MM.1S (cell line): ENCODE data around the gene DKK3.

Experiments
- DNase-seq: peaks from one replicate; pipeline ENCODE4 v3.0.0-alpha.2; 2015
- H2AFZ ChIP-seq: fragments of 300-600 bp; sonication (generic); 2 replicates; pipeline ENCODE4 v1.6.0; 2016; ENCODE audit warnings: antibody characterized with exemption, low read length
- H3F3A ChIP-seq: fragments of 300-600 bp; sonication (generic); 2 replicates; pipeline ENCODE4 v1.6.1; 2016; ENCODE audit warnings: mild to moderate bottlenecking, antibody characterized with exemption, low read length, moderate library complexity, mixed read lengths; ENCODE audit not compliant: insufficient read depth
- H3K27ac ChIP-seq: fragments of 300-600 bp; sonication (generic); 2 replicates; pipeline ENCODE4 v1.5.1; 2016; ENCODE audit warnings: mild to moderate bottlenecking, low read length
- H3K27me3 ChIP-seq: fragments of 300-600 bp; sonication (generic); replicated peaks from 2 replicates; pipeline ENCODE4 v1.6.0; 2016; ENCODE audit warnings: low read length; ENCODE audit not compliant: insufficient read depth
- H3K36me3 ChIP-seq: fragments of 300-600 bp; sonication (generic); replicated peaks from 2 replicates; pipeline ENCODE4 v1.6.1; 2016; ENCODE audit warnings: mild to moderate bottlenecking, low read length, mixed read lengths; ENCODE audit not compliant: insufficient read depth
- H3K4me1 ChIP-seq: fragments of 300-600 bp; sonication (generic); 2 replicates; pipeline ENCODE4 v1.6.1; 2016; ENCODE audit warnings: low read length, mixed read lengths
- H3K4me2 ChIP-seq: fragments of 300-600 bp; sonication (generic); 2 replicates; pipeline ENCODE4 v1.6.0; 2016; ENCODE audit warnings: low read depth, low read length
- H3K4me3 ChIP-seq: fragments of 300-600 bp; sonication (generic); 2 replicates; pipeline ENCODE4 v1.5.1; 2016; ENCODE audit warnings: low read length, mixed read lengths
- H3K79me2 ChIP-seq: fragments of 300-600 bp; sonication (generic); 2 replicates; pipeline ENCODE4 v1.6.1; 2016; ENCODE audit warnings: mixed run types, low read length, mixed read lengths
- H3K9ac ChIP-seq: fragments of 300-600 bp; sonication (generic); 2 replicates; pipeline ENCODE4 v1.6.1; 2016; ENCODE audit warnings: low read length, mixed read lengths
- H3K9me2 ChIP-seq: fragments of 300-600 bp; sonication (generic); replicated peaks from 2 replicates; pipeline ENCODE4 v1.6.1; 2016; ENCODE audit warnings: mild to moderate bottlenecking, low read length, mixed read lengths; ENCODE audit not compliant: insufficient read depth
- H3K9me3 ChIP-seq: fragments of 300-600 bp; sonication (generic); replicated peaks from 2 replicates; pipeline ENCODE4 v1.6.1; 2016; ENCODE audit warnings: mild to moderate bottlenecking, low read length, mixed read lengths; ENCODE audit not compliant: insufficient read depth
- H4K20me1 ChIP-seq: fragments of 300-600 bp; sonication (generic); 2 replicates; pipeline ENCODE4 v1.6.1; 2016; ENCODE audit warnings: mild to moderate bottlenecking, low read length, moderate library complexity, mixed read lengths; ENCODE audit not compliant: insufficient read depth
- CTCF ChIP-seq: fragments of 300-600 bp; sonication (generic); IDR thresholded peaks from 2 replicates; pipeline ENCODE4 v1.5.1; 2016; ENCODE audit warnings: antibody characterized with exemption, low read length, mixed read lengths
- EZH2 ChIP-seq: fragments of 300-600 bp; sonication (generic); optimal IDR thresholded peaks from 2 replicates; pipeline ENCODE3; 2017; ENCODE audit warnings: low read depth, mild to moderate bottlenecking, antibody characterized with exemption, low read length, mixed read lengths
- EZH2phosphoT487 ChIP-seq: fragments of 300-600 bp; sonication (generic); IDR thresholded peaks from 2 replicates; pipeline ENCODE4 v1.6.1; 2018; ENCODE audit warnings: antibody characterized with exemption, low read length

DKK3 gene

DNA sequence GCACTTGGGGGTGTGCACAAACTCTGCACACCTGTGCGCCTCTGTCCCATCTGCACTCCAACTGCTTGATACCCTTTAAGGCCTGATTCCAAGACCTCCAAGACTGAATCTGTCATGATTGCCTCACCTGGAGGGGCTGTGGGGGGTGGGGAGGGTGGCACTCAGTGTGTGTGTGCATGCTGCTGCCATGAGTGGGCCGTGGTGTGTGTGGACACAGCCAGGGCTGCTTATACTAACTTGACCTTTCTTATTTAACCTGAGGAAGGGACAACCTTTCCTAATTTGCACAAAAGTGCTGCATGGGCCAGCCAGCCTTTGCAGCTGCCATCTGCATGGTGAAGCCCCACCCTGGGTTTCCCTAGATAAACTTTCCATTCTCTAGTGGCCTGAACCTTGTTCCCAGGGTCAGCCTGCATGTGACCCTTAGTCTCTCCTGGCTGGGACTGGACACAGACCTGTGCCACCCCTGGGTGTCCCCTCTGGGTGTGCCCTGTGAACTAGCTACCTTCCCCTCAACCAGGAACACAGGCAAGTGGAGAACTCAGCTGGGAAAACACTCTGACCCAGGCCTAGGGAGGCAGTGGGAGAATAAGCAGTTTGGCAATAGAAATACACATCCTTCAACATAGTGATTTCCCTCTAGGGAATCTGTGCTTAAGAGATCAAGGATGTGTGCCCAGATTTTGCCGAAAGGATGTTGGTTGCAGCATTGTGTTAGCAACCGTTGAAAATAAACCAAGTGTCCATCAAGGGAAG is 45.4 kb upstream of the DKK3 start:
- H3K4me1 ChIP-seq = no peaks in the 10 kb centered on the region
- H3K9me3 ChIP-seq = no peaks in the 10 kb centered on the region
- H3K9ac ChIP-seq = no peak overlapping the region
- no peaks in the 10 kb centered on the region for H3K36me3 ChIP-seq
- H3K27me3 ChIP-seq = no peaks in the 10 kb centered on the region
- no peaks in the 10 kb centered on the region for H3K9me2 ChIP-seq
- H3K4me2 ChIP-seq = no peak overlapping the region
- no peak for DNase-seq
- H4K20me1 ChIP-seq = no peaks in the 10 kb centered on the region
- no peak overlapping the region for H3K27ac ChIP-seq
- no peaks in the 10 kb centered on the region for H3F3A ChIP-seq
- H3K4me3 ChIP-seq = no peak overlapping the region
- no peak overlapping the region for H2AFZ ChIP-seq
- no peaks in the 10 kb centered on the region for H3K79me2 ChIP-seq
- TF ChIP-seq CTCF (no peak), EZH2phosphoT487 (no peak)

GRCh38 chr11:12052676-12053605 is 44.5 kb upstream of the DKK3 start:
- Histone ChIP-seq H3K4me1 (no peaks in the 10 kb centered on the region), H2AFZ (no peak overlapping the region), H3K27me3 (no peaks in the 10 kb centered on the region), H3K36me3 (no peaks in the 10 kb centered on the region), H3K4me2 (no peak overlapping the region), H3F3A (no peaks in the 10 kb centered on the region), H3K4me3 (no peak overlapping the region), H3K27ac (no peak overlapping the region), H3K9ac (no peak overlapping the region), H4K20me1 (no peaks in the 10 kb centered on the region), H3K9me2 (no peaks in the 10 kb centered on the region), H3K79me2 (no peaks in the 10 kb centered on the region), H3K9me3 (no peaks in the 10 kb centered on the region)
- DNase-seq = no peak
- TF ChIP-seq CTCF = no peak; the same call in 1 of the 2 replicates
- no peak for TF ChIP-seq EZH2phosphoT487
- no peak for TF ChIP-seq EZH2

DNA sequence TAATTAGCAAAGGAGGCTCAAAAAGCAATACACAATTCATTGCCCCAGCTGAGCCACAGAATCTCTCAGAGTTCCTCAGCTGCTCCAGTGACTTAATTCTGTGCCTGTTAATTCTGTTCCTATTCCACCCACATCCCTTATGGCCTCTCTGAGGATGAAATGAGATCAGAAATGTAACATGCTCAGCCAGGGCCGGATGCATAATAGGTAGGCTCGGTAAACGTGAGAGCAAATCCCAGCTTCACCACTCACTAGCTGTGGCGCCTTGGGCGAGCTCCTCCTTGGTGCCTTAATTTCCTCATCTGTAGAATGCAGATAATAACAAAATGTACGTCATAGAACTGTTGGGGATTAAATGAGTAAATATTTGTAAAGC is 42.8 kb upstream of the DKK3 start:
- H3K27ac ChIP-seq = no peak overlapping the region
- H3K4me2 ChIP-seq = no peak overlapping the region
- H3K79me2 ChIP-seq = no peaks in the 10 kb centered on the region
- H2AFZ ChIP-seq = no peak overlapping the region
- no peaks in the 10 kb centered on the region for H3K36me3 ChIP-seq
- H3K9me3 ChIP-seq = no peaks in the 10 kb centered on the region
- H3F3A ChIP-seq = no peaks in the 10 kb centered on the region
- no peaks in the 10 kb centered on the region for H4K20me1 ChIP-seq
- TF ChIP-seq EZH2phosphoT487 = no peak
- TF ChIP-seq CTCF = no peak
- TF ChIP-seq EZH2 = no peak
- no peaks in the 10 kb centered on the region for H3K9me2 ChIP-seq
- no peak overlapping the region for H3K9ac ChIP-seq
- no peak for DNase-seq
- H3K4me3 ChIP-seq = no peak overlapping the region
- H3K27me3 ChIP-seq = no peaks in the 10 kb centered on the region
- H3K4me1 ChIP-seq = no peaks in the 10 kb centered on the region
